Heart right ventricle (tissue), 16 donors: ENCODE measurements around the gene PNMA8B. TPM values are rescaled to one million over a fixed set of nuclear protein-coding genes. Genes with fewer than 3 reads are reported as not detected.

Experiments
- ATAC-seq, 8 donors: fragments of 200-7000 bp; cut with Tn5 transposase; one replicate each; pipeline ENCODE4 v1.9.1; 2020; ENCODE audit warnings: mild to moderate bottlenecking in 8 of 8, moderate library complexity in 8 of 8, moderate number of reproducible peaks in 1 of 8
- DNase-seq, 2 donors: peaks; one replicate each; pipeline ENCODE4 v3.0.0-alpha.2; 2020
- H3K27ac ChIP-seq, 10 donors: fragments of 200-600 bp; sonication (generic) in 2 of 10; one replicate each; pipeline versions ENCODE4 v1.5.0 to v1.8.0; 2020 to 2022; ENCODE audit warnings: mild to moderate bottlenecking in 3 of 10
- H3K27me3 ChIP-seq, 7 donors: fragments of 200-600 bp; one replicate each; pipeline ENCODE4 v1.8.0; 2021 to 2022; ENCODE audit warnings: mild to moderate bottlenecking in 2 of 7
- H3K36me3 ChIP-seq, 9 donors: fragments of 200-600 bp; sonication (generic) in 1 of 9; one replicate each; pipeline versions ENCODE4 v1.5.0 to v1.8.0; 2020 to 2022; ENCODE audit warnings: mild to moderate bottlenecking in 2 of 9
- H3K4me1 ChIP-seq, 9 donors: fragments of 200-600 bp; sonication (generic) in 1 of 9; one replicate each; pipeline versions ENCODE4 v1.5.0 to v1.8.0; 2020 to 2022; ENCODE audit warnings: mild to moderate bottlenecking in 4 of 9
- H3K4me3 ChIP-seq, 10 donors: fragments of 200-600 bp; sonication (generic) in 2 of 10; one replicate each; pipeline versions ENCODE4 v1.5.0 to v1.8.0; 2020 to 2022; ENCODE audit warnings: mild to moderate bottlenecking in 7 of 10, moderate library complexity in 2 of 10
- H3K9me3 ChIP-seq, 11 donors: fragments of 200-600 bp in 10 of 11; sonication (generic) in 2 of 11; one replicate each; pipeline versions ENCODE4 v1.5.0 to v1.8.0; 2013 to 2022; ENCODE audit warnings: mild to moderate bottlenecking in 2 of 11, control low read depth in 1 of 11, moderate library complexity in 1 of 11
- CTCF ChIP-seq, 9 donors: fragments of 200-600 bp; sonication (generic) in 2 of 9; IDR thresholded peaks; one replicate each; pipeline versions ENCODE4 v1.5.0 to v1.8.0; 2021 to 2022; ENCODE audit warnings: antibody characterized with exemption in 9 of 9, mild to moderate bottlenecking in 5 of 9, moderate library complexity in 1 of 9
- WGBS, 2 donors: extraction: QIAGEN DNeasy Blood & Tissue Kit; methylation state at CpG; one replicate each; pipeline ENCODE4 v1.1.7; 2013; ENCODE audit warnings: inconsistent platforms in 1 of 2; 5-methylcytosine and 5-hydroxymethylcytosine counted together
- intact Hi-C, 10 donors: fragments of 100-400 bp; cut with DNase I; formaldehyde crosslinking; loops; one replicate each; pipeline versions ENCODE4 v1.11.1 to v1.14.2; 2022
- long read RNA-seq, 3 donors: library from polyadenylated mRNA; unstranded; transcript quantifications; one replicate each; pipeline ENCODE4 v2.0.0, GENCODE V29; 2020 to 2021
- polyA plus RNA-seq, 2 donors: library from polyadenylated mRNA; stranded (reverse); fragments of 200-250 nt; gene quantifications; one replicate each; pipeline ENCODE4 v1.2.3, GENCODE V29; 2013
- total RNA-seq, 10 donors: library from RNA; stranded (reverse); fragmentation: NEBNext Ultra II Directional in 3 of 10; extraction: Animal tissue kit (Norgen Biotek cat#: 25700) in 3 of 10; gene quantifications; one replicate each; pipeline versions ENCODE4 v1.2.1 to v1.2.4, GENCODE V29; 2021 to 2023
- donor health status: Arrhythmogenic right ventricular cardiomyopathy.
- donor health status: ischemic (EF 13 %, LVEDD 7.1; RV severe dilation, severe dysfunction).
- donor health status: healthy with polysubstance abuse.
- donor health status: DM: no; HTN: yes; CAD: no.
- donor health status: DM: no; HTN: no; CAD: no.
- donor health status: ischemic (EF 25% LVEDD 6.9; RV normal size, moderate dysfunction).
- donor health status: ischemic (EF 25% LVEDD 5.7; RV mildly dilated, moderate dysfunction).
- donor health status: healthy.
- donor health status: DM: yes; HTN: yes; CAD: no.
- donor health status: Ischemic cardiomyopathy.
- donor health status: ischemic (EF 35%, LVEDD 5.7; RV mildly dilated, moderate dysfunction).
- donor health status: nonischemic (EF 11% LVEDD 7.7; RV severe dilation, severe dysfunction).
- donor health status: DM: yes; HTN: yes; CAD: no.
- donor health status: PGD.
- donor health status: ischemic (EF 29% LVEDD 5.4; RV normal size, mild dysfunction).
- donor health status: nonischemic (EF 23%, LVEDD 6.1; RV moderate dilation, normal function).

Gene PNMA8B
- total RNA-seq (under 1 TPM; 0.47 to 0.95 (median 0.65) TPM), polyA plus RNA-seq (under 1 TPM; 0.37 to 0.81 TPM)
- long read RNA-seq, donor 1, full-length matches to known transcripts, result 3 of 3 reads
- long read RNA-seq, donor 1, partial matches to known transcripts, result 0 of 3 reads
- long read RNA-seq, donor 1, other reads (novel, unspliced or antisense), result 0 of 3 reads
- long read RNA-seq, donor 2, result 0 reads
- long read RNA-seq, donor 3, result 0 reads

DNA sequence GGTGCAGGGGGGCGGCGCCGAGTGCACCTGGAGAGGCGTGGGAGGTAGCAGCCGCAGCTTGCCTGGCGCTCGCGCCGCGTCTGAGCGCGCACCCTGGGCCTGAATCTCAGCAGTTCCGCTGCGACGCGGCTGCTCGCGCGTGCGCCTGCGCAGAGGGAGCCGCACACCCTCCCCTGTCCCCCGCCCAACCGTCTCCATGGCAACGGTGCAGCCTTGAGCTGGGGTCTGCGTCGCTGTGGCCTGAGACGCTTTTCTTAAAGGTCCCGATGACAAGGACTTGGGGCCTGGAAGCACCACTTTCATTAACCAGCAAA is at the start of gene PNMA8B:
Gene PNMA8B (minus strand): TSS at position 82 of the 314 bp plus-strand sequence. CDS start 402 bp downstream, outside the sequence.
- intact Hi-C loops, result loop anchor here in 1 of 10 donors (10.0 kb wide), 1 partner anchor 221 kb away; no protein-coding TSS in a partner anchor

DNA sequence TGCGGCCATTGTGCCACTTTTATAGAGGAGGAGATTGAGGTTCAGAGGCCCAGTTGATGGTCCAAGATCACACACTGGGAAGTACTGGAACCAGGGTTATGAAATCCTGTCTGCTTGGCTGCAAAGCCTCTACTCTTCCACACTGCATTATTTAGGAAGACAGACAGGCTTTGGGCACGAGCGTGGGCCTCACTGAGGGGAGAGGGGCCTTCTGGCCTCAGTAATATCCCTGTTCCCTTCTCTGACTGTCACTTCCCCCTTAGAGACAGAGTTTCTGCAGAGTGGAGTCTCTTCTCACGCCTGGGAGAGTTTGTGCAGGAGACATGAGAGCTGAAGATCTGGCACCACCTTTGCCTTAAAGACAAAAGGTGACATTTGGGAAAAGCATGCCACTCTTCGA is 49.0 kb upstream of the PNMA8B start:
- Histone ChIP-seq H3K27ac (no peak overlapping the region), H3K4me1 (peaks cover 0 to 10% (median 0%) of the 10 kb centered on the region in 9 donors), H3K36me3 (no peaks in the 10 kb centered on the region), H3K9me3 (peaks cover 0 to 7% (median 0%) of the 10 kb centered on the region in 11 donors), H3K27me3 (no peaks in the 10 kb centered on the region), H3K4me3 (no peak overlapping the region)
- ATAC-seq (no peak), DNase-seq (no peak)
- WGBS, 2 donors, result 85 to 89% methylated on average over 5 of the region's 5 CpGs
- intact Hi-C loops, result no loop called here
- no peak for TF ChIP-seq CTCF (IDR thresholded peaks at IDR 0.05)

More for the DNA sequence above, at the start of gene PNMA8B:
- TF ChIP-seq CTCF (IDR thresholded peaks at IDR 0.05), result no peak
- Histone ChIP-seq H3K9me3 (no peaks in the 10 kb centered on the region), H3K27ac (peak within 1 kb of the TSS in 2 of 10 donors; percentile 48 to 50), H3K4me1 (peaks cover 5 to 40% (median 19%) of the 10 kb centered on the region in 9 donors), H3K36me3 (no peaks in the 10 kb centered on the region), H3K27me3 (peaks cover 0 to 53% (median 37%) of the 10 kb centered on the region in 7 donors), H3K4me3 (peak within 1 kb of the TSS in 9 of 10 donors; percentile 7 to 51 (median 46))
- 28 to 39% methylated on average over 29 of the region's 29 CpGs for WGBS, 2 donors
- DNase-seq (peak; percentile 58 to 72), ATAC-seq (peak; percentile 32 to 73 (median 54))

- WGBS, 2 donors, result 32 to 33% methylated on average over 15 of the region's 15 CpGs
- peak; percentile 77 to 87 (median 86) for ATAC-seq
- no peaks in the 10 kb centered on the region for H3K27me3 ChIP-seq
Measured at GRCh38 chr19:46542428-46543230, 47.0 kb upstream of the PNMA8B start.

More at GRCh38 chr19:46542428-46543230, 47.0 kb upstream of the PNMA8B start:
- DNase-seq, result peak; percentile 82 to 91
- Histone ChIP-seq H3K4me1 (peaks cover 0 to 10% (median 0%) of the 10 kb centered on the region in 9 donors), H3K27ac (no peak overlapping the region), H3K36me3 (no peaks in the 10 kb centered on the region), H3K4me3 (no peak overlapping the region), H3K9me3 (no peaks in the 10 kb centered on the region)
- peak; percentile 86 to 94 (median 92) for TF ChIP-seq CTCF (IDR thresholded peaks at IDR 0.05)
- intact Hi-C loops, result loop anchor here in 1 of 10 donors (2.0 kb wide), 1 partner anchor 14 kb away; no protein-coding TSS in a partner anchor
